ENCODE measurements around the gene SANBR.
"Not testable (repeated sequence)": the region's sequence is repeated elsewhere in the genome, so short reads cannot be mapped to it uniquely, and the experiment has no call there.

The SANBR gene

GRCh38 chr2:61065714-61066709, at the start of gene SANBR:
TSS of gene SANBR (plus strand) at chr2:61065871. CDS start at chr2:61070351, 4,480 bp downstream.
- DNase-seq (ENCODE audit: low read depth, low spot score): peak; percentile 26
- H3K27ac ChIP-seq: peak within 1 kb of the TSS; percentile 21

GRCh38 chr2:61015976-61016375, 49.7 kb upstream of the SANBR start:
- no peak for DNase-seq (ENCODE audit: low read depth, low spot score)
- H3K27ac ChIP-seq: peak overlapping the region; percentile 97

GRCh38 chr2:61016392-61017002, 49.2 kb upstream of the SANBR start:
- peak overlapping the region; percentile 97 for H3K27ac ChIP-seq
- no peak for DNase-seq (ENCODE audit: low read depth, low spot score)

GRCh38 chr2:61017003-61017555, 48.6 kb upstream of the SANBR start:
- DNase-seq (ENCODE audit: low read depth, low spot score): peak; percentile 75
- peak overlapping the region; percentile 97 for H3K27ac ChIP-seq

GRCh38 chr2:61017556-61018317, 47.9 kb upstream of the SANBR start, which contains the start of the genes PEX13 and PUS10:
TSS of gene PEX13 (plus strand) at chr2:61017720. CDS start at chr2:61017760, 40 bp downstream.
TSS of gene PUS10 (minus strand) at chr2:61018255. CDS start at chr2:61011890, 6,365 bp downstream.
- no peak for DNase-seq (ENCODE audit: low read depth, low spot score)
- peak within 1 kb of the TSS; percentile 97 for H3K27ac ChIP-seq

- DNase-seq (ENCODE audit: low read depth, low spot score): no peak
- H3K27ac ChIP-seq: peak overlapping the region; percentile 97
These were observed 47.3 kb upstream of the SANBR start for GRCh38 chr2:61018318-61018755.

- H3K27ac ChIP-seq: peak overlapping the region; percentile 97
These were observed 46.9 kb upstream of the SANBR start for GRCh38 chr2:61018798-61019197.

GRCh38 chr2:61021228-61021660, 44.4 kb upstream of the SANBR start:
- DNase-seq (ENCODE audit: low read depth, low spot score): no peak
- H3K27ac ChIP-seq: no peak overlapping the region

More at GRCh38 chr2:61018798-61019197, 46.9 kb upstream of the SANBR start:
- no peak for DNase-seq (ENCODE audit: low read depth, low spot score)

- no peak for DNase-seq (ENCODE audit: low read depth, low spot score)
- no peak overlapping the region for H3K27ac ChIP-seq
These were observed 42.0 kb upstream of the SANBR start for GRCh38 chr2:61023670-61024069.

GRCh38 chr2:61029533-61029932, 36.1 kb upstream of the SANBR start:
- no peak for DNase-seq (ENCODE audit: low read depth, low spot score)
- H3K27ac ChIP-seq: no peak overlapping the region

GRCh38 chr2:61034592-61034991, 31.1 kb upstream of the SANBR start:
- not testable (repeated sequence) for DNase-seq (ENCODE audit: low read depth, low spot score); H3K27ac ChIP-seq

- not testable (repeated sequence) for DNase-seq (ENCODE audit: low read depth, low spot score)
These were observed 29.0 kb upstream of the SANBR start for GRCh38 chr2:61036643-61037042.

GRCh38 chr2:61042807-61043206, 22.9 kb upstream of the SANBR start:
- DNase-seq (ENCODE audit: low read depth, low spot score): no peak
- H3K27ac ChIP-seq: no peak overlapping the region

More at GRCh38 chr2:61036643-61037042, 29.0 kb upstream of the SANBR start:
- H3K27ac ChIP-seq: not testable (repeated sequence)

- H3K27ac ChIP-seq: no peak overlapping the region
- no peak for DNase-seq (ENCODE audit: low read depth, low spot score)
These were observed 21.0 kb upstream of the SANBR start for GRCh38 chr2:61044636-61045035.

- no peak for DNase-seq (ENCODE audit: low read depth, low spot score)
- no peak overlapping the region for H3K27ac ChIP-seq
These were observed 20.4 kb upstream of the SANBR start for GRCh38 chr2:61045226-61045625.

GRCh38 chr2:61045999-61046398, 19.7 kb upstream of the SANBR start:
- peak overlapping the region; percentile 3 for H3K27ac ChIP-seq
- no peak for DNase-seq (ENCODE audit: low read depth, low spot score)

- DNase-seq (ENCODE audit: low read depth, low spot score): no peak
- H3K27ac ChIP-seq: no peak overlapping the region
These were observed 10.1 kb upstream of the SANBR start for GRCh38 chr2:61055557-61055956.

GRCh38 chr2:61057562-61057961, 8.1 kb upstream of the SANBR start:
- DNase-seq (ENCODE audit: low read depth, low spot score): no peak
- H3K27ac ChIP-seq: no peak overlapping the region

GRCh38 chr2:61059382-61059781, 6.3 kb upstream of the SANBR start:
- no peak overlapping the region for H3K27ac ChIP-seq
- no peak for DNase-seq (ENCODE audit: low read depth, low spot score)

- no peak overlapping the region for H3K27ac ChIP-seq
- no peak for DNase-seq (ENCODE audit: low read depth, low spot score)
These were observed 8.4 kb downstream of the SANBR start for GRCh38 chr2:61074100-61074499.
